NCI-H2107 treated with DMSO at 0.1 percent for 48 hours (cell line): ENCODE measurements around the gene KIF25.

Source experiments
- DNase-seq: peaks from one replicate; lab custom pipeline; 2025; ENCODE audit not compliant: unreplicated experiment; lab: John Stamatoyannopoulos, UW

KIF25 gene, protein sequence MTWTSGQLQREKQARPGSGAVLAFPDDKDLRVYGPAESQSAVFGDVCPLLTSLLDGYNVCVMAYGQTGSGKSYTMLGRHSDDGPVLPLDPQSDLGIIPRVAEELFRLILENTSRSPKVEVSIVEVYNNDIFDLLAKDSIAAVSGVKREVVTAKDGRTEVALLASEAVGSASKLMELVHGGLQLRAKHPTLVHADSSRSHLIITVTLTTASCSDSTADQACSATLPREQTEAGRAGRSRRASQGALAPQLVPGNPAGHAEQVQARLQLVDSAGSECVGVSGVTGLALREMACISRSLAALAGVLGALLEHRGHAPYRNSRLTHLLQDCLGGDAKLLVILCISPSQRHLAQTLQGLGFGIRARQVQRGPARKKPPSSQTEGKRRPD

DNA sequence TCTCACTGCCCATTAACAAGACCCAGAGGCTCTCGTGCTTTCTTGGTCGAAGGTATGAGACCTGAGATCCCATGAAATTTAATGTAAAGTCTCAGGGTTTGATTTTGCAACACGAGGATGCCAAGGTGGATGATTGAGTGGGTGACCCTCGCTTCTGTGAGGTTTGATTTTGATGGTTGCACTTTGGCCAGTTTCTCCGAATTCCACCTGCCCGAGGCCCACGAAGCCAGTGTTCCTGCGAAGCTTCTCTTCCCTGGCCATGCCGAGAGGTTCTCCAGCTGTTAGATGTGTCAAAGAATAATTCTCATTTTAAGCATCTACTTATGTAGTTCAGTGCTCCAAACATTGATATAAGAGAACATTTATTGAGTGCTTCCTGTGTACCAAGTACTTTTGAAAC is at the start of gene KIF25:
TSS of gene KIF25 (plus strand) at position 30 of the 400 bp plus-strand sequence. CDS start 31,915 bp downstream, outside the sequence.
- DNase-seq = no peak

DNA sequence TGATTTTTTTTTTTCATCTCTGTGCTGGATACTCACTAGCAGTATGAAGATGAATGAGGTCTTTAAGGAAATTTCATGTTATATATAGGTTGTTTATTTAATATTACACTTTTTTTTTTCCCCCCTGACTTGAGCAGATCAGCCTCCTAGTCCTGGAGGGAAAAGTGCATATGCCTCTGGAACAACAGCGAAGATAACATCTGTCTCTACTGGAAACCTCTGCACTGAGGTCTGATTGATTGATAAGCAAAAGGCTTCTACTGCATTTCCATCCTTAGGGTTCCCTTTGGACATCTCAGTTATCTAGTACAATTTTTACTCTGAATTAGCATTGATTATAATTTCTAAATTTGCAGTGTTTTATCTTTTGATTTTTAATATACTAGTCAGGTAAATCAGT is 49.8 kb upstream of the KIF25 start:
- no peak for DNase-seq

DNA sequence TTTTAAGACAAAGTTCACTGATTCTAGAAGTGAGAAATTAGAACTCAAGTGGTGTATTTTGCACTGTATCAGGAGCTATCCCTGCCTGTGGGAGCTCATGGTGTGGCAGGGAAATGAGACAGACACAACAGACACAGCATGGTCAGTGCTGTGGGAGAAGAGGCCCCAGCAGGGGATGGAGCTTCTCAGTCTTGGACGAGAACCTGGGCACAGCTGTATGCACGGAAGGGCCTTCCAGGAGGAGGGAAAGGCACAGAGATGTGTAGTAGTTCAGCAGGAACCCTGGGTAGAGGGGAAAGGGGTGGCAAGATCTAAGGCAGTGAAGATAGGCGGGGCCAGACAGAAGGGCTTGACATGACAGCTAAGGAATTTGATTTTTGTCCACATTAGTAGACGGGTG is 48.8 kb upstream of the KIF25 start:
- DNase-seq = no peak

GRCh38 chr6:167949121-167949684 is 48.3 kb upstream of the KIF25 start:
- DNase-seq = no peak

- no peak for DNase-seq
Measured at GRCh38 chr6:167951781-167952511, 45.5 kb upstream of the KIF25 start.

DNA sequence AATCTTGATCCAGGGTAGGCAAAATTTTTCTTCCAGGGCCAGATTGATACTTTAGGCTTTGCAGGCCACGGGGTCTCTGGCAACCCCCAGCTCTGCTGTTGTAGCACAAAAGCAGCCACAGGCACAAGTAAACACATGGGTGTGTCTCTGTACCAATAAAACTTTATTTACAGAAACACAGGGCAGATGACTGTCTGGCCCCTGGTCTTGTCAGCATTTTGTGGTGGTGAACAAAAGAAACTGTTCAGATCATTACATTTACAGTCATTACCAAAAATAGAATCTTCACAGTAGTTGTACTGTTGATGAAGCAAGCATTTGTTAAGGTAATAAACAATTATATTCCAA is 45.0 kb upstream of the KIF25 start:
- DNase-seq = no peak

DNA sequence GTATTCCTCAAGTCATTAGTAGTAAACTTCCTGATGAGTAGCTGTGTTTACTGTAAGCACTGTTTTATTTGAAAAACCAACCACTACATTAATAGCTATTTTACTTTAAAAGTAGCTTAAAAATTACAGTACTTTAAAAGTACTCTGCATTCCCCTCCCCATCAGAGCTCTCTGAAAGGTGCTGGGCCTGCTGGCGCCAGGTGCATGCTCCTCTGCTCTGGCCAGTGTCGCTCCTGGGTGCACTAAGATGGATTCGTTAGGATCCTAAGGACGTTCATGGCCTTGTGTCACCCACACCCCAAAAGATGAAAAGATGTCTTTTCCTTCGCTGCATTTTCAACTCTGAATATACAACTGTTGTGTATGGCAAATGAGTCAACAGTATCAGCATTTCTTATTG is 43.9 kb upstream of the KIF25 start:
- no peak for DNase-seq

GRCh38 chr6:167954151-167954550 is 43.3 kb upstream of the KIF25 start:
- DNase-seq = no peak

DNA sequence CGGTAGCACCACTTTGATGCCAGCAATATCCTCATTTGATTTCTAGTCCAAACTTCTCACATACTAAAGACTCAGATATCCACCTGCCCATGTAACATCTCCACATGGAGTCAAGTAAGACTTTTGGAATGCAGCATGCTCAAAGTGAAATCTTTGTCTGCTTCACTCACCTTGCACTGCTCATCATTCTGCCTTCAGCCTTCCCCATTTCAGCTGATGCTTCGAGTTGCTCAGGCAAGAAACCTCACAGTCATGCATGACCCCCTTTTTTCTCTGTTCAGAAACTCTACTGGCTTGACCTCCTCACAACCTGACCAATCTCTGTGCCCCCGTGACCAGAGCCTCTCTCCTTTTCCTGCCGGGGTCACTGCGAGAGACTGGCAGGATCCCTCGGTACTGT is 41.0 kb upstream of the KIF25 start:
- no peak for DNase-seq

- DNase-seq = no peak
Measured at GRCh38 chr6:167956983-167957492, 40.4 kb upstream of the KIF25 start.

- no peak for DNase-seq
Measured at GRCh38 chr6:167957626-167958025, 39.8 kb upstream of the KIF25 start.

DNA sequence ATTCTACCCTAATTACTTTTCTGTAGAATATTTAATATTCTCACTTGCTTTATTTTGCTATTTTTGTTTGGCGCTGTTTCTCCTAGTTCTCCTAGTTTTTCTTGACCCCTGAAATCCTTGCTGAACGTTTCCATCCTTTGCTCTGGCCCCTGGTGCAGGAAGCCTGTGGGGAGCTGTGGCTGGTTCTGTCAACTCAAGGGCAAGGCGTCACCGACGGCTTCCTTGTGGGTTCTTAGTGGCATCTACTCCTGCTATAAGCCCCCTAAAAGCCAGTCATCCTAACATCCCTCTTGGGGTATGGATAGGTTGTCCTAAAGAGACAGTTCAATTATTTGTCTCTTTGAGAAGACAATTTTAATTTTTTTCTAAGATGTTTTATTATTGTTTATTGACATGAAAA is 36.9 kb upstream of the KIF25 start:
- no peak for DNase-seq

DNA sequence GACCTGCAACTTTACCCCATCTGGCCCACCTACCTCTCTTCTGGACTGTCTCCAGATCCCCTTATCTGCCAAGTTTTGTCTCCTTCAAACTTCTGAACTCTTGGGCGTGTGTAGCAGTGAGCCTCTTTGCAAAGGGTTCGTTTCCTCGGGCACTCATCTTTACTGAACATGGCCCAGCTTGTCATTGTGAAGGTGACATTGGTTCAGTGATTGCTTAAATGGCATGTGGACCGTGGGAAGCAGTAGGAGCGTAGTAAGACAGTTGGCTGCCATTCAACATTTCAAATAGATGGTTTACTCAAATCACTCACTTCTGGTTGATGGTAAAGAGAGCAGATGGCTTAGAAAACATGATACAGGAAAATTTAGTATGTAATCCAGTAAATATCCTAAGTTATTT is 34.8 kb upstream of the KIF25 start:
- no peak for DNase-seq

DNA sequence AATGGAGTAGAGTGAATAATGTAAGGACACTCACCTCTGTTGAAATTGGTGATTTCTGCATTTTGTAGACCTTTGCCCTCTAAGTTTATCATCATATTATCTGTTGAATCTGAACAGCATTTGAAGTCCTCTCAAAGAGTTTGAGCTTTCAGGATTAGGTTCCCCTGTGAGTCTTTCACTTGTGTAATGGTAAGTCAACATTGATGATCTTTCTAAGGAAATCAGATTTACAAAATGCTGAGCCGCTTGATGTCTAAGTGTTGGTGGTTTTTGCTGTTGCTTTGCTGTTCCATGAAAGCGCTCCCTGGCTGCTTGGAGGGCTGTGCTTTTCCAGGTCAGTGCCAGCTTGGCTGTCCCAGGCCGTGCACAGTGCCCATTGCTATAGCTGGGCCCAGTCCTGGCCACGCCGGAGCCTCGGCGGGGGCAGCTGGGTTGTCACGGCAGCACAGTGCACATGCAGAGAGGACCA is 33.8 kb upstream of the KIF25 start:
- no peak for DNase-seq

DNA sequence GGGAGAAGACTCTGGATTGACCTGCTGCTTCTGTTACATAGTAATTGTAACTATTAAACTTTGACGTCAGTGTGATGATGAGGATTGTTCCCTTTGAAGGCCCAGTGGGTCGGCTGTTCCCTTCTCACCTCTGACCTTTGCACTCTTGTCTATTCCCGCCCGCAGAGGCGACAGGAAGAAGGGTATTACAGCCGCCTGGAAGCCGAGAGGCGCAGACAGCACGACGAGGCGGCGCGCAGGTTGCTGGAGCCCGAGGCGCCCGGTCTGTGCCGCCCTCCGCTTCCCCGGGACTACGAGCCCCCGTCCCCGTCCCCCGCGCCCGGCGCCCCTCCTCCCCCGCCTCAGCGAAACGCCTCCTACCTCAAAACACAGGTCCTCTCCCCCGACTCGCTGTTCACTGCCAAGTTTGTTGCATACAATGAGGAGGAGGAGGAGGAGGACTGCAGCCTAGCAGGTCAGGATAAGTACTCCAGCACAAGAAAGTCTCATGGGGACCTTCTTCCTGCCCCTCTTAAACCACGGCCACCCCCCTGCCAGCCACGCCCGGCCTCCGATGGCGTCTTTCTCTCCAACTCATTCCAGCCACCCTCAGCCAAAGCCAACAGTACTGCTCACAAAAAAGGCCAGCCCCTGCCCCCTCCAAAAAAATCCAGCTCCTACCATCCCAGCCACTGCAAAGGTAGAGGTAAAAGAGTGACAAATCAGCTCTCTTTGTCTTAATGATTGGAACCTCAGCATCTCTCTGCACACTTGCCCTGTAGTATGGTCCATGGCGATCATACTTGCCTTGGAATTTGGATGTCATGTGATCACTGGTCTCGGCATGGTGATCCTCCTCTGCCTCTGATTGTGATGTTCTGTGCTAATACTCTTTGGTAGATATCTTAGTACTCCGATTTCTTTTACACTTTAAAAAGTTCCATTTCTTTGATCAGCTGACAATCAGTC is 31.6 kb upstream of the KIF25 start:
- no peak for DNase-seq

DNA sequence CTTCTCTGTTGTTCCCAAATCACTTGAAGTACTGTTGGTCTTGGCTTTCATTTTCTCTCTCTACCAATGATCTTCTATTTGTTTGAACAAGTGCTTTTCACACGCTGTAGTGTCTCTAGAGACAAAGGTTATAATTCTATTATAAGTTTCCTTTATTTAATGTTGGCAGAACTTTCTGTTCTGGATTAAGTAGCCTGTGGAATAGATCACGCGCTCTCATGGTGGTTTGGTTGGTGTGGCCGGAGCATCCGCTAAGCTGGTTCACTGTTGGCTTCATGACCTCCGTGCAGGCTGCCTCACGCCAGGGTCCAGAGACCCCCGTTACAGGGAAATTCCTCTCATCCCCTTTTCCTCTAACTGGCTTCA is 30.9 kb upstream of the KIF25 start:
- DNase-seq = no peak

DNA sequence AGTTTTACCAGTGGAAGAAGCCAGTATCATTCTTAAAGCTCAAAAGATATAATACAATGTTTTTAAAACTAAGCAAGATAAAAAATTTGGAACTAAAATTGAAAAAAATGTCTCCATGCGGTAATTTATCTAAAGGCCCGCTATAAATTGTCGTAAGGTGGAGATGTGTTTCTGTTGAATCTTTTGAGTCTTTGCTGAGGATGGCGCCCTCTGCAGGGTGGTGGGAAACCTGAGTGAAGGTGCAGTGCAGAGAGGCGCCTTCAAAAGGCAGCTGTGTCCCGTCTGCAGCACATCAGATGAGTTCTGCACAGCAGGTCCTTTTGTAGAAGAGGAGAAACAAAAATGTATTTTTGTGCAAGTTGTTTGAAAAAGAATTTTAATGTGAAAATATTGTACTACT is 29.4 kb upstream of the KIF25 start:
- no peak for DNase-seq

- no peak for DNase-seq
Measured at GRCh38 chr6:167970230-167970629, 27.2 kb upstream of the KIF25 start.

GRCh38 chr6:167972193-167972592 is 25.3 kb upstream of the KIF25 start:
- DNase-seq = no peak

DNA sequence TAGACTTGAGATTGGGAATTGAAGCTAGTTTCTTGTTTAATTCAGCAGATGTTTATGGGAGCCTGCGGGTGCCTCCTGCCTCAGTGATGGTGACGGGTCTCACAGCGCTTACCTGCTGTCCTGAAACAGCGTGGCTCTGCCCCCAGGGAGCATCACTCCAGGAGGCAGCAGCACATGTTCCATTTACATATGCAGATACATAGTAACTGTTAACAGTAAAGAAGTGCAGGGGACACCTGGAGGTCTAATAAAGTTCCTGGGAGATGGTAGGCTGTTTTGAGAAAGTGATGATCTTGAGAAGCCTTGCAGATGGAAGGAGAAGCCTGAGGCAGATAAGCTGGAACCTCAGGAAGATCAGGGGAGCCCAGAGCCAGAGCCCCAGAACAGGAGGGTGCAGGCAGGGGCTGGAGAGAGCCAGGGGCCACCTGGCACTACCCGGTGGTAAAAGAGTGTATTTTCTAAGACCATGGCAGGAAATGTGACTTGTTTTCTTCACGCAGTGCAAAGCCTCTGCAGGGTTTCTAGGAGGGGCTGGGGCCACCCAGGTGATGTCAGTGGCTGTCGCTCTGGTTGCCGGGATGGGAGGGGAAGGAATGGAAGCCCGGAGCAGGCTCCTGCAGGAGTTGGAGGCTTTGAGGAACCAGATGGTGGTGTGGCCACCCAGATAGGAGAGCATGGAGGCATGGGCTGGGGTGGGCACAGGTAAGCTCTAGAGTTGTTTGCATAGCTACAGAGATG is 24.2 kb upstream of the KIF25 start:
- no peak for DNase-seq
